ENCODE data around the gene CCL18.
"Not testable (repeated sequence)": the region's sequence is repeated elsewhere in the genome, so short reads cannot be mapped to it uniquely, and the experiment has no call there.

Gene CCL18

GRCh38 chr17:36104701-36105181 is 40.7 kb downstream of the CCL18 start:
- no peak for DNase-seq

GRCh38 chr17:36105781-36106492 is 41.9 kb downstream of the CCL18 start:
- no peak for DNase-seq

- no peak for DNase-seq
Measured at GRCh38 chr17:36106493-36106835, 42.4 kb downstream of the CCL18 start.

- no peak for DNase-seq
Measured at GRCh38 chr17:36107660-36108059, 43.6 kb downstream of the CCL18 start.

GRCh38 chr17:36108265-36108664 is 44.2 kb downstream of the CCL18 start:
- not testable (repeated sequence) for DNase-seq

- peak; percentile 55 for DNase-seq
Measured at GRCh38 chr17:36111068-36111490, 47.0 kb downstream of the CCL18 start.

- no peak for DNase-seq
Measured at GRCh38 chr17:36112572-36112971, 48.5 kb downstream of the CCL18 start.

- DNase-seq, result not testable (repeated sequence)
Measured at GRCh38 chr17:36113131-36113530, 49.1 kb downstream of the CCL18 start.

GRCh38 chr17:36114971-36115648 is 51.0 kb downstream of the CCL18 start:
- not testable (repeated sequence) for DNase-seq

GRCh38 chr17:36115649-36115977 is 51.5 kb downstream of the CCL18 start:
- not testable (repeated sequence) for DNase-seq

- DNase-seq, result no peak
Measured at GRCh38 chr17:36117505-36118382, 53.7 kb downstream of the CCL18 start.

GRCh38 chr17:36118477-36119353 is 54.6 kb downstream of the CCL18 start:
- no peak for DNase-seq

GRCh38 chr17:36120221-36120620 is 56.1 kb downstream of the CCL18 start:
- no peak for DNase-seq

GRCh38 chr17:36121099-36121498 is 57.0 kb downstream of the CCL18 start:
- DNase-seq, result not testable (repeated sequence)

Data from OCI-M1 (cell line).